Measurements from ENCODE around the gene KIF21A. TPM values are rescaled to one million over a fixed set of nuclear protein-coding genes. Genes with fewer than 3 reads are reported as not detected.

The KIF21A gene
- total RNA-seq, 2 experiments from 2014 or later, result 18.4 to 19.5 TPM

- no peak for ATAC-seq
- Mint-ChIP-seq H3K27me3 (ENCODE audit: low read depth) (no peaks in the 10 kb centered on the region), H3K4me3 (no peak overlapping the region), H3K4me1 (ENCODE audit: low read depth) (peaks cover 5% of the 10 kb centered on the region), H3K36me3 (ENCODE audit: low read depth) (peaks cover 18% of the 10 kb centered on the region), H3K27ac (no peak overlapping the region), H3K9me3 (ENCODE audit: insufficient read depth) (no peaks in the 10 kb centered on the region)
- ChIA-PET POLR2A (no interaction called here), CTCF (no interaction called here)
- no peak for DNase-seq
Measured at GRCh38 chr12:39355841-39356240, 87.1 kb downstream of the KIF21A start.

- H3K27ac Mint-ChIP-seq, result no peak overlapping the region
- DNase-seq (no peak), ATAC-seq (no peak)
- ChIA-PET CTCF (no interaction called here), POLR2A (no interaction called here)
- H3K4me3 Mint-ChIP-seq, result no peak overlapping the region
- H3K9me3 Mint-ChIP-seq (ENCODE audit: insufficient read depth), result no peaks in the 10 kb centered on the region
- peaks cover 5% of the 10 kb centered on the region for H3K4me1 Mint-ChIP-seq (ENCODE audit: low read depth)
- H3K36me3 Mint-ChIP-seq (ENCODE audit: low read depth), result peaks cover 18% of the 10 kb centered on the region
- H3K27me3 Mint-ChIP-seq (ENCODE audit: low read depth), result no peaks in the 10 kb centered on the region
Measured at GRCh38 chr12:39354955-39355354, 88.0 kb downstream of the KIF21A start.

- no peaks in the 10 kb centered on the region for H3K9me3 Mint-ChIP-seq (ENCODE audit: insufficient read depth)
- H3K27ac Mint-ChIP-seq, result no peak overlapping the region
- POLR2A ChIA-PET, result no interaction called here
- ATAC-seq (no peak), DNase-seq (no peak)
- no peaks in the 10 kb centered on the region for H3K27me3 Mint-ChIP-seq (ENCODE audit: low read depth)
- CTCF ChIA-PET, result no interaction called here
- H3K4me3 Mint-ChIP-seq, result no peak overlapping the region
- peaks cover 5% of the 10 kb centered on the region for H3K4me1 Mint-ChIP-seq (ENCODE audit: low read depth)
- H3K36me3 Mint-ChIP-seq (ENCODE audit: low read depth), result peaks cover 18% of the 10 kb centered on the region
Measured at GRCh38 chr12:39352471-39353017, 90.4 kb downstream of the KIF21A start.

DNA sequence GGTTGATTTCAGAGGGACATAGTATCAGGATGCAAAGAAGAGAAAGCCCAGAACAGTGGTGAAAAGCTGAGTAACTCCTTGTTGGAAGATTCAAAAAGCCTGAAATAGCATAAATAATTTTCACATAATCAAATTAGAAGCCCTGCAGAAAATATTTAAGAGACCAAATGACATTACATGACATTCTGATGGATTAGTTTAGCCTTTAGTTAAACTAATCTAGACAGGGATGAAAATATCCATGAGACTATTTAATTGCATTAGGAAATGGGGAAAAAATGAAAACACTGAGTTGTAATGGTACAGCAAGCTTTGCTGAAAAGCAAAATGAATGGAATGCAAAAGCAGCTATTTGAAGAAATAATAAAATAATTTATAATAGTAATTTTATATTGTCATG is 91.8 kb downstream of the KIF21A start:
- ChIA-PET CTCF (no interaction called here), POLR2A (no interaction called here)
- Mint-ChIP-seq H3K9me3 (ENCODE audit: insufficient read depth) (no peaks in the 10 kb centered on the region), H3K27ac (no peak overlapping the region), H3K36me3 (ENCODE audit: low read depth) (peaks cover 13% of the 10 kb centered on the region), H3K27me3 (ENCODE audit: low read depth) (no peaks in the 10 kb centered on the region), H3K4me3 (no peak overlapping the region), H3K4me1 (ENCODE audit: low read depth) (peaks cover 5% of the 10 kb centered on the region)
- ATAC-seq, result no peak
- no peak for DNase-seq

- H3K36me3 Mint-ChIP-seq (ENCODE audit: low read depth), result peaks cover 8% of the 10 kb centered on the region
- H3K27me3 Mint-ChIP-seq (ENCODE audit: low read depth), result no peaks in the 10 kb centered on the region
- no peak for DNase-seq
- no peak for ATAC-seq
- no peak overlapping the region for H3K4me3 Mint-ChIP-seq
- ChIA-PET CTCF (interaction anchor here (0.8 to 1.0 kb wide), 2 partner anchors 24 to 27 kb away, joined by 3 to 5 read pairs; no protein-coding TSS in a partner anchor), POLR2A (no interaction called here)
- no peaks in the 10 kb centered on the region for H3K9me3 Mint-ChIP-seq (ENCODE audit: insufficient read depth)
- H3K4me1 Mint-ChIP-seq (ENCODE audit: low read depth), result no peaks in the 10 kb centered on the region
- no peak overlapping the region for H3K27ac Mint-ChIP-seq
Measured at GRCh38 chr12:39348941-39349626, 93.8 kb downstream of the KIF21A start.

DNA sequence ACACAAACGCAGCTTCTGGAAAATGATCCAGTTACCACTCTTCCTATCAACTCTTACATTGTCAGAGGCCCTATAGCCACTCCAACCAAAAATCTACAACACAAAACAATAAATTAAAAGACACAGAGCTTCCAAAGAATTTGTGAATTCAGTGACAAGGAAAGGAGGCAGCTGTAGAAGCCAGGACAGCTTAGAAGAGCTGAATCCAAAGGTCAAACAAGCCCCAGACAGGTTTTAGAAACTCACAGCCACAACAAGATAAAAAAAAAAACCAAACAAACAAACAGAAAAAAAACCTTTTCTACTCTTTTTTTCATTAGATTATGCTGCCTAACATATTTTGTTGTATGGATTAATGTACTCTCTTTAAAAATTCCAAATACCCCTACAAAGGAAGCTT is 94.4 kb downstream of the KIF21A start:
- POLR2A ChIA-PET, result no interaction called here
- ATAC-seq, result no peak
- DNase-seq, result no peak
- Mint-ChIP-seq H3K4me1 (ENCODE audit: low read depth) (no peaks in the 10 kb centered on the region), H3K36me3 (ENCODE audit: low read depth) (peaks cover 6% of the 10 kb centered on the region), H3K27ac (no peak overlapping the region), H3K4me3 (no peak overlapping the region), H3K27me3 (ENCODE audit: low read depth) (no peaks in the 10 kb centered on the region), H3K9me3 (ENCODE audit: insufficient read depth) (no peaks in the 10 kb centered on the region)
- CTCF ChIA-PET, result interaction anchor here (1.0 kb wide), 2 partner anchors 24 to 31 kb away, joined by 4 to 5 read pairs; no protein-coding TSS in a partner anchor

GRCh38 chr12:39344926-39345325 is 98.0 kb downstream of the KIF21A start:
- ChIA-PET POLR2A (no interaction called here), CTCF (no interaction called here)
- Mint-ChIP-seq H3K36me3 (ENCODE audit: low read depth) (peaks cover 12% of the 10 kb centered on the region), H3K27me3 (ENCODE audit: low read depth) (no peaks in the 10 kb centered on the region), H3K4me1 (ENCODE audit: low read depth) (no peaks in the 10 kb centered on the region), H3K9me3 (ENCODE audit: insufficient read depth) (no peaks in the 10 kb centered on the region), H3K27ac (no peak overlapping the region), H3K4me3 (no peak overlapping the region)
- DNase-seq (no peak), ATAC-seq (no peak)

GRCh38 chr12:39343665-39344064 is 99.3 kb downstream of the KIF21A start:
- no peaks in the 10 kb centered on the region for H3K4me1 Mint-ChIP-seq (ENCODE audit: low read depth)
- H3K4me3 Mint-ChIP-seq, result no peak overlapping the region
- H3K36me3 Mint-ChIP-seq (ENCODE audit: low read depth), result peaks cover 12% of the 10 kb centered on the region
- CTCF ChIA-PET, result interaction anchor here (1.5 kb wide), 1 partner anchor 26 kb away, joined by 5 read pairs; no protein-coding TSS in a partner anchor
- H3K9me3 Mint-ChIP-seq (ENCODE audit: insufficient read depth), result no peaks in the 10 kb centered on the region
- H3K27me3 Mint-ChIP-seq (ENCODE audit: low read depth), result no peaks in the 10 kb centered on the region
- DNase-seq (no peak), ATAC-seq (no peak)
- no peak overlapping the region for H3K27ac Mint-ChIP-seq
- POLR2A ChIA-PET, result no interaction called here

GRCh38 chr12:39341761-39342160 is 101.2 kb downstream of the KIF21A start:
- Mint-ChIP-seq H3K27me3 (ENCODE audit: low read depth) (no peaks in the 10 kb centered on the region), H3K27ac (no peak overlapping the region), H3K9me3 (ENCODE audit: insufficient read depth) (no peaks in the 10 kb centered on the region), H3K4me3 (no peak overlapping the region), H3K4me1 (ENCODE audit: low read depth) (no peaks in the 10 kb centered on the region), H3K36me3 (ENCODE audit: low read depth) (peaks cover 13% of the 10 kb centered on the region)
- ATAC-seq (no peak), DNase-seq (no peak)
- POLR2A ChIA-PET, result no interaction called here
- CTCF ChIA-PET, result no interaction called here

GRCh38 chr12:39341179-39341578 is 101.7 kb downstream of the KIF21A start:
- H3K4me1 Mint-ChIP-seq (ENCODE audit: low read depth), result no peaks in the 10 kb centered on the region
- DNase-seq (no peak), ATAC-seq (no peak)
- no peaks in the 10 kb centered on the region for H3K9me3 Mint-ChIP-seq (ENCODE audit: insufficient read depth)
- no peak overlapping the region for H3K4me3 Mint-ChIP-seq
- H3K27me3 Mint-ChIP-seq (ENCODE audit: low read depth), result no peaks in the 10 kb centered on the region
- ChIA-PET CTCF (interaction anchor here (0.7 kb wide), 1 partner anchor 13 kb away, joined by 3 read pairs; no protein-coding TSS in a partner anchor), POLR2A (no interaction called here)
- H3K36me3 Mint-ChIP-seq (ENCODE audit: low read depth), result peaks cover 13% of the 10 kb centered on the region
- no peak overlapping the region for H3K27ac Mint-ChIP-seq

GRCh38 chr12:39332661-39333175 is 110.2 kb downstream of the KIF21A start:
- CTCF ChIA-PET, result no interaction called here
- DNase-seq (no peak), ATAC-seq (no peak)
- H3K27ac Mint-ChIP-seq, result peak overlapping the region; percentile 65
- H3K36me3 Mint-ChIP-seq (ENCODE audit: low read depth), result peaks cover 30% of the 10 kb centered on the region
- no peak overlapping the region for H3K4me3 Mint-ChIP-seq
- H3K4me1 Mint-ChIP-seq (ENCODE audit: low read depth), result peaks cover 16% of the 10 kb centered on the region
- POLR2A ChIA-PET, result interaction anchor here (0.6 kb wide), 1 partner anchor 676 kb away, joined by 7 read pairs; no protein-coding TSS in a partner anchor
- no peaks in the 10 kb centered on the region for H3K9me3 Mint-ChIP-seq (ENCODE audit: insufficient read depth)
- H3K27me3 Mint-ChIP-seq (ENCODE audit: low read depth), result no peaks in the 10 kb centered on the region

DNA sequence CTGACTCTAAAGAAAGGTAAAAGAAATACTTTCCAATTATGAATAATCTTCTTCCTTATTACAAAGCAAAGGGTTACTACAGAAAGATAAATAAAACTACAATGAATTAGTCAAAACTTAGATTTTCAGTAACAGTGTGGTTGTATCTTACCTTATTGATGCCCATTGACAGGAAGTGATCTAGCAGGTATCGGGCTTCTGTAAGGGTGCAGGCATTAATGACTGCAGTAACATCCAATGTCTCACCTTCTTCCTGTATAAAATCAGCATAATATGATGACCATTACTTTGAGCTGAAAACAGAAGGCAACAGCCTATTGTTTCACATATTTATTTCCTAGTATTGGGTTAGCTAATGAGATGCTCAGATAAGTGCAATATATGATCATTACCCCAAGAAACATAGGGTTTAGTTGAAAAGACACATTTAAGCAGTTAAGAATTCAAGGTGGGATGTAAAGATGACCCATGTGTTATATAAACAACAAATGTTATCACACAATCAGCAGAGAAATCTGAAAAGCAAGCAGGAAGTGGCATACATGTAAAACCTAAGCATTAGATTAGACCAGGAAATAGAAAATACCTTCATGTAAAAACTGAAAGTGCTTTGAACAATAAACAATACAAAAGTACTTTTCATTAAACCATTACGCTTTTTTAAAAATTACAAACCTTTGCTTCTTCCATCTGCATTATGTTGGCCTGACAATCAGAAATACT is 111.2 kb downstream of the KIF21A start:
- no peak overlapping the region for H3K4me3 Mint-ChIP-seq
- ATAC-seq (no peak), DNase-seq (no peak)
- H3K4me1 Mint-ChIP-seq (ENCODE audit: low read depth), result peaks cover 16% of the 10 kb centered on the region
- no peaks in the 10 kb centered on the region for H3K9me3 Mint-ChIP-seq (ENCODE audit: insufficient read depth)
- H3K27me3 Mint-ChIP-seq (ENCODE audit: low read depth), result no peaks in the 10 kb centered on the region
- CTCF ChIA-PET, result interaction anchor here (0.6 kb wide), 1 partner anchor 36 kb away, joined by 3 read pairs; no protein-coding TSS in a partner anchor
- POLR2A ChIA-PET, result no interaction called here
- H3K36me3 Mint-ChIP-seq (ENCODE audit: low read depth), result peaks cover 30% of the 10 kb centered on the region
- peak overlapping the region; percentile 84 for H3K27ac Mint-ChIP-seq
